Occipital lobe (tissue), 2 donors: Measurements from ENCODE around the gene CFAP107. TPM values are rescaled to one million over a fixed set of nuclear protein-coding genes. Genes with fewer than 3 reads are reported as not detected.

Source experiments
- DNase-seq: peaks from one replicate; lab custom pipeline; 2025; lab: John Stamatoyannopoulos, UW
- total RNA-seq: library from RNA; depleted of rRNA; stranded (reverse); fragments of >200 nt; gene quantifications from one replicate; pipeline ENCODE4 v1.2.3, GENCODE V29; 2014

The CFAP107 gene
- total RNA-seq, 1 donor from 2014 or later: not detected

GRCh38 chr1:12741946-12742345 lies 4.1 kb upstream of the CFAP107 start:
- no peak for DNase-seq

- DNase-seq: no peak
These were observed 641 bp upstream of the CFAP107 start for GRCh38 chr1:12745126-12745991.

GRCh38 chr1:12748778-12749355 lies 2.9 kb downstream of the CFAP107 start:
- no peak for DNase-seq

- no peak for DNase-seq
These were observed 8.7 kb downstream of the CFAP107 start for GRCh38 chr1:12754738-12755137.

GRCh38 chr1:12756273-12756672 lies 10.3 kb downstream of the CFAP107 start:
- DNase-seq: no peak

GRCh38 chr1:12756768-12757413 lies 10.9 kb downstream of the CFAP107 start:
- DNase-seq: no peak

GRCh38 chr1:12757836-12758235 lies 11.8 kb downstream of the CFAP107 start:
- DNase-seq: no peak

GRCh38 chr1:12760256-12760795 lies 14.3 kb downstream of the CFAP107 start:
- no peak for DNase-seq

- no peak for DNase-seq
These were observed 15.8 kb downstream of the CFAP107 start for GRCh38 chr1:12761781-12762180.

GRCh38 chr1:12762766-12763165 lies 16.8 kb downstream of the CFAP107 start:
- DNase-seq: no peak

GRCh38 chr1:12763479-12763878 lies 17.5 kb downstream of the CFAP107 start:
- DNase-seq: no peak

- no peak for DNase-seq
These were observed 18.0 kb downstream of the CFAP107 start for GRCh38 chr1:12764016-12764415.

GRCh38 chr1:12769031-12769430 lies 23.0 kb downstream of the CFAP107 start:
- no peak for DNase-seq

- no peak for DNase-seq
These were observed 24.0 kb downstream of the CFAP107 start for GRCh38 chr1:12769976-12770505.

- DNase-seq: no peak
These were observed 24.6 kb downstream of the CFAP107 start for GRCh38 chr1:12770620-12771019.

GRCh38 chr1:12771186-12771585 lies 25.2 kb downstream of the CFAP107 start:
- DNase-seq: no peak

GRCh38 chr1:12772520-12772919 lies 26.5 kb downstream of the CFAP107 start:
- DNase-seq: no peak

- DNase-seq: no peak
These were observed 27.4 kb downstream of the CFAP107 start, which contains the start of gene PRAMEF12 for GRCh38 chr1:12773438-12773837. TSS of gene PRAMEF12 (plus strand) at chr1:12773738. CDS start at chr1:12774868, 1,130 bp downstream.

- DNase-seq: no peak
These were observed 28.9 kb downstream of the CFAP107 start for GRCh38 chr1:12774801-12775345.

- DNase-seq: no peak
These were observed 29.4 kb downstream of the CFAP107 start for GRCh38 chr1:12775443-12775842.

- DNase-seq: no peak
These were observed 31.0 kb downstream of the CFAP107 start for GRCh38 chr1:12776801-12777557.
